Ovary (tissue), 3 donors: ENCODE data around the gene HPSE2.

Experiments
- CTCF ChIP-seq, 3 donors: fragments of 450-650 bp in 2 of 3; fragments of 200-600 bp in 1 of 3; IDR thresholded peaks; one replicate each; pipeline versions ENCODE4 v1.5.1 to v1.8.0; 2016 to 2022; ENCODE audit warnings: antibody characterized with exemption in 3 of 3, mild to moderate bottlenecking in 1 of 3
- EP300 ChIP-seq: sonication (generic); formaldehyde crosslinking; IDR thresholded peaks from one replicate; pipeline ENCODE4 v1.6.1; 2017; ENCODE audit warnings: antibody characterized with exemption
- donor health status: DM: no; HTN: no; CAD: no.

DNA sequence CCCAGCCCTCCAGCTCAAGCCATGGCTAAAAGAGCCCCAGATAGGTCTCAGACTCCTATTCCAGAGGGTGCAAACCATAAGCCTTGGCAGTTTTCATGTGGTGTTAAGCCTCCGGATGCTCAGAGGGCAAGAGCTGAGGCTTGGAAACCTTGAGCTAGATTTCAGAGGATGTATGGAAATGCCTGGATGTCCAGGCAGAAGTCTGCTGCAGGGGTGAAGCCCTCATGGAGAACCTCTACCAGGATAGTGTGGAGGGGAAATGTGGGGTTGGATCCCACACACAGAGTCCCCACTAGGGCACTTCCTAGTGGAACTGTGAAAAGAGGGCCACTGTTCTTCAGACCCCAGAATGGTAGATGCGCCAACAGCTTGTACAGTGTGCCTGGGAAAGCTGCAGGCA is 13.2 kb upstream of the HPSE2 start:
- TF ChIP-seq EP300 (no peak), CTCF (IDR thresholded peaks at IDR 0.05) (no peak)
